Mesothelial cell of epicardium (in vitro differentiated cells): ENCODE results near the gene PKP4. TPM values are rescaled to one million over a fixed set of nuclear protein-coding genes. Genes with fewer than 3 reads are reported as not detected.

Experiments used
- DNase-seq, 2 experiments: peaks; one replicate each; pipeline ENCODE4 v3.0.0; 2021; ENCODE audit warnings: low spot score in 2 of 2; ENCODE audit not compliant: unreplicated experiment in 2 of 2
- H3K27ac Mint-ChIP-seq: 2 replicates; pipeline ENCODE4 v1.8.0; 2021; ENCODE audit warnings: mixed read lengths
- H3K27me3 Mint-ChIP-seq: 2 replicates; pipeline ENCODE4 v1.8.0; 2021; ENCODE audit warnings: low read depth, mixed read lengths
- H3K36me3 Mint-ChIP-seq: 2 replicates; pipeline ENCODE4 v1.8.0; 2021; ENCODE audit warnings: mixed read lengths
- H3K4me1 Mint-ChIP-seq: 2 replicates; pipeline ENCODE4 v1.8.0; 2021; ENCODE audit warnings: mixed read lengths
- H3K4me3 Mint-ChIP-seq: 2 replicates; pipeline ENCODE4 v1.8.0; 2021; ENCODE audit warnings: mild to moderate bottlenecking, moderate library complexity, mixed read lengths
- H3K9me3 Mint-ChIP-seq: 2 replicates; pipeline ENCODE4 v1.8.0; 2021; ENCODE audit warnings: mixed read lengths
- total RNA-seq: library from RNA; stranded (reverse); gene quantifications from 3 replicates; pipeline ENCODE4 v1.2.1, GENCODE V29; 2021
- TF ChIP-seq, protein P1 (sequence below): fragments of 200-600 bp; sonication (generic); IDR thresholded peaks from one replicate; pipeline ENCODE4 v1.5.0; 2021; ENCODE audit warnings: antibody characterized with exemption; ENCODE audit not compliant: unreplicated experiment

Gene PKP4
- total RNA-seq, 1 donor from 2014 or later: 70.8 TPM

DNA sequence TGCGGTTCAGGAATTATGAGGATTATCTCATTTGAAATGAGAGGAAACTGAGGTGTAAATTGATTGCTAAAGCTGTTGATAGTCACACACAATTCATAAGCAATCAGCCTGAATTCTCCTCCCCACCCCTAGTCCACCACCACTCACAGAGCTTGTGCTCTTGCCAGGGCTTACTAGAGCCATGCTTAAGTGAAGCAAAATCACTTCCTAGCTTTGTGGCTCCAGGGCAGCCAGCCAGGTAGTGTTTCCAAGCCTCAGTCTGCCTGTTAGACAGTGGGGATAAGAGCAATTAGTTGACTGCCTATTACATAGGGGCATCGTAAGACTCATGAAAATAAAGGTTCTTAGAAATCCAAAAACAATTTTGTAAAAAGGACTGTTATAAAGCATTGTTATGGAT lies 87.2 kb downstream of the PKP4 start:
- no peaks in the 10 kb centered on the region for H3K9me3 Mint-ChIP-seq
- H3K27ac Mint-ChIP-seq: no peak overlapping the region
- H3K27me3 Mint-ChIP-seq: no peaks in the 10 kb centered on the region
- DNase-seq: no peak
- H3K36me3 Mint-ChIP-seq: peaks cover 6% of the 10 kb centered on the region
- H3K4me1 Mint-ChIP-seq: peaks cover 17% of the 10 kb centered on the region
- H3K4me3 Mint-ChIP-seq: no peak overlapping the region
- TF ChIP-seq, protein P1, sequence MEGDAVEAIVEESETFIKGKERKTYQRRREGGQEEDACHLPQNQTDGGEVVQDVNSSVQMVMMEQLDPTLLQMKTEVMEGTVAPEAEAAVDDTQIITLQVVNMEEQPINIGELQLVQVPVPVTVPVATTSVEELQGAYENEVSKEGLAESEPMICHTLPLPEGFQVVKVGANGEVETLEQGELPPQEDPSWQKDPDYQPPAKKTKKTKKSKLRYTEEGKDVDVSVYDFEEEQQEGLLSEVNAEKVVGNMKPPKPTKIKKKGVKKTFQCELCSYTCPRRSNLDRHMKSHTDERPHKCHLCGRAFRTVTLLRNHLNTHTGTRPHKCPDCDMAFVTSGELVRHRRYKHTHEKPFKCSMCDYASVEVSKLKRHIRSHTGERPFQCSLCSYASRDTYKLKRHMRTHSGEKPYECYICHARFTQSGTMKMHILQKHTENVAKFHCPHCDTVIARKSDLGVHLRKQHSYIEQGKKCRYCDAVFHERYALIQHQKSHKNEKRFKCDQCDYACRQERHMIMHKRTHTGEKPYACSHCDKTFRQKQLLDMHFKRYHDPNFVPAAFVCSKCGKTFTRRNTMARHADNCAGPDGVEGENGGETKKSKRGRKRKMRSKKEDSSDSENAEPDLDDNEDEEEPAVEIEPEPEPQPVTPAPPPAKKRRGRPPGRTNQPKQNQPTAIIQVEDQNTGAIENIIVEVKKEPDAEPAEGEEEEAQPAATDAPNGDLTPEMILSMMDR: no peak

DNA sequence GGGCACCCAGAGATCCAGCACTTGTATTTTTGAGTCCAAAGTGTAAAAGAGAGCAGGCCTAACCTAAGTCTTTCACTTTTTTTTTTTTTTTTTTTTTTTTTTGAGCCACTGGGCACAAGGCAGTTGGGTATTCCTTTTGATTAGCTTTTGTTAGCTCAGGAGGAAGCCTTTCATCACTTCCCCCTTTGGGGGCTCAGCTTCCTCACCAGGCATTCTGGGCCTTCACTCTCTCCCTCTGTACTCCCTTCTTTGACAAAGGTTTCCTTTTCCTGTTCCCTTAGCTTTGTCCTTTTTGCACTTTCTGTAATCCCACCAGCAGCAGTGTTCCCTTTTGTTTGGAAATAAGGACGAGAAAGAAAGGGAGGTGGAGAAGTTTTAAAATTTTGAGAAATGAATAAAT lies 88.2 kb downstream of the PKP4 start:
- no peaks in the 10 kb centered on the region for H3K27me3 Mint-ChIP-seq
- H3K4me1 Mint-ChIP-seq: peaks cover 6% of the 10 kb centered on the region
- no peak overlapping the region for H3K4me3 Mint-ChIP-seq
- no peak for DNase-seq
- TF ChIP-seq, protein P1: no peak
- H3K27ac Mint-ChIP-seq: no peak overlapping the region
- H3K9me3 Mint-ChIP-seq: no peaks in the 10 kb centered on the region
- peaks cover 8% of the 10 kb centered on the region for H3K36me3 Mint-ChIP-seq

DNA sequence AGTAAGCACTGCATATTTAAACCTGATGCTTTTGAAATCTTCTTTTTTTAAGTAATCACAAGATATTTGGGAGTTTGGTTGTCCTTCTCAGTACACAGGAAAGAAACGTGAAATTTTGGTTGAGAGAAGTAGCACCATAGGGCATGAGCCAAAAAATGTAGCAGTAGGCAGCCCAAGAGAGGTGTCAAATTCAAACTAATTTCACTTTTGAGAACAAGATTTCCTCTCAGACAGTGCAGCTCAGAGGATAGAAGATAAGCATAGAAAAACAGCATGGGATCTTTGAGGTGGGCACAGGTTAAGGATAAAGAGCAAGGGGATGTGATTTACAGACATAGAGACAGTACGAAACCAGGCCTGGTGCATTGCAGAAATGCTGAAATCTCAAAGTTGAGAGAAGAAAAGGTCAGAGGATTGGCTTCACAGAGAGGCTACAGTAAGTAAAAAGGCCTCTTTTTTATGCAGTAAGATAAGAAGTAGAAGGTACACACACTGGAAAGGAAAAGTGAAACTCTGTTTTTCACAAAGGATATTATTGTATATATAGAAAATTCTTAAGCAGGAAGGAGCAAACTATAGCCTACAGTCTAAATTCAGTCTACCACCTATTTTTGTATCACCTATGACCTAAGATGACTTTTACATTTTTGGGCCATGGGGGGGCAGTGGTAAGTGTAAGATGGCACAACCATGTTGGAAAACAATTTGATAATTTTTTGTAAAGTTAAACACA lies 89.8 kb downstream of the PKP4 start:
- DNase-seq: no peak
- no peaks in the 10 kb centered on the region for H3K9me3 Mint-ChIP-seq
- H3K4me3 Mint-ChIP-seq: no peak overlapping the region
- H3K27ac Mint-ChIP-seq: peak overlapping the region; percentile 54
- H3K4me1 Mint-ChIP-seq: peaks cover 5% of the 10 kb centered on the region
- no peaks in the 10 kb centered on the region for H3K27me3 Mint-ChIP-seq
- peaks cover 8% of the 10 kb centered on the region for H3K36me3 Mint-ChIP-seq
- TF ChIP-seq, protein P1: no peak

DNA sequence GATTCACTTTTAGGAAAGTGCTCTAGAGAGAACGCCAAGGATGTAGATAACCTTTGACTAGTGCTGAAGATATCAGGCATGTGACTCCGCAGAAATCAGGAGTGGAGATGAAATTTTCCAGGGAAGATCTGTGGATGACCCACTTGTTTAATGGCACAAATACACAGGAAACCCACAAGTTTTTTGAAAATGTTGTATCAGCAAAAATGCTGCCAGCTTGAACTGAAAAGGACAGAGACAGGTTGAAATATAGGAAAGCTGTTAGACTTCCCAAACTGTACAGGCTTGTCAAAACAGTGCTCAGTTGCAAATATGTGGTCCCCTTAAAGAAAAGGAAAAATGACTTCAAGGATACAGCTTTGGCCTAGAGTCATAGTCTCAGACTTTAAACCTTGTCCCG lies 96.5 kb downstream of the PKP4 start:
- TF ChIP-seq, protein P1: no peak
- H3K4me3 Mint-ChIP-seq: no peak overlapping the region
- no peaks in the 10 kb centered on the region for H3K4me1 Mint-ChIP-seq
- peaks cover 11% of the 10 kb centered on the region for H3K9me3 Mint-ChIP-seq
- no peaks in the 10 kb centered on the region for H3K27me3 Mint-ChIP-seq
- H3K36me3 Mint-ChIP-seq: peaks cover 25% of the 10 kb centered on the region
- no peak for DNase-seq
- H3K27ac Mint-ChIP-seq: no peak overlapping the region

DNA sequence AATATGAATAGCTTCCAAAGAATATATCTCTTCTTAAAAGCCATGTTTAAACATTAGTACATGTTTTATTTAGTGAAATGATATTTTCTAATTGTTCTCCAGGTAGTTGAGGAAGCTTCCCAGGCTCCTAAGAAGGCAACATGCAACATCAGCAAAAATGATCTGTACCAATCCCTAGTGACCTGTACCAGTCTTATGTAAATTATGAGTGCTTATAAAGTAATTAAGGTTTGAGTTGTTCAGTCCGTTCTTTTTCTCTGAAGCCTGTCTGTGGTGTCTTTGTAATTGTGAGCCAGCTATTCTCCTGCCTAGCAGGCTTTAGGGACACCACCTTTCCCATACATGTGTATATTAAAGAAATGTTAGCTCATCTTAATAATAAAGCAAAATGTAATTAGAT lies 98.2 kb downstream of the PKP4 start:
- TF ChIP-seq, protein P1: no peak
- Mint-ChIP-seq H3K4me3 (no peak overlapping the region), H3K36me3 (peaks cover 20% of the 10 kb centered on the region), H3K27me3 (no peaks in the 10 kb centered on the region), H3K4me1 (no peaks in the 10 kb centered on the region), H3K9me3 (peaks cover 11% of the 10 kb centered on the region), H3K27ac (no peak overlapping the region)
- DNase-seq: no peak
